Measurements from ENCODE around the gene BBOX1.
"Not testable (repeated sequence)": the region's sequence is repeated elsewhere in the genome, so short reads cannot be mapped to it uniquely, and the experiment has no call there.

BBOX1 gene

GRCh38 chr11:27085605-27086004 is 45.0 kb downstream of the BBOX1 start:
- DNase-seq, result no peak

GRCh38 chr11:27087432-27087831 is 46.8 kb downstream of the BBOX1 start:
- no peak for DNase-seq

- DNase-seq, result no peak
These were observed 47.7 kb downstream of the BBOX1 start for GRCh38 chr11:27088353-27088752.

GRCh38 chr11:27089746-27090145 is 49.1 kb downstream of the BBOX1 start:
- no peak for DNase-seq

- DNase-seq, result not testable (repeated sequence)
These were observed 49.8 kb downstream of the BBOX1 start for GRCh38 chr11:27090357-27090948.

- no peak for DNase-seq
These were observed 53.5 kb downstream of the BBOX1 start for GRCh38 chr11:27094120-27094519.

- no peak for DNase-seq
These were observed 54.4 kb downstream of the BBOX1 start for GRCh38 chr11:27095059-27095458.

- no peak for DNase-seq
These were observed 55.3 kb downstream of the BBOX1 start for GRCh38 chr11:27095887-27096286.

- DNase-seq, result no peak
These were observed 56.9 kb downstream of the BBOX1 start for GRCh38 chr11:27097551-27097950.

- no peak for DNase-seq
These were observed 59.9 kb downstream of the BBOX1 start for GRCh38 chr11:27100534-27100933.

- DNase-seq, result no peak
These were observed 66.9 kb downstream of the BBOX1 start for GRCh38 chr11:27107548-27107947.

- no peak for DNase-seq
These were observed 68.2 kb downstream of the BBOX1 start for GRCh38 chr11:27108809-27109208.

GRCh38 chr11:27111896-27112295 is 71.3 kb downstream of the BBOX1 start:
- DNase-seq, result no peak

GRCh38 chr11:27112946-27113345 is 72.3 kb downstream of the BBOX1 start:
- no peak for DNase-seq

- no peak for DNase-seq
These were observed 74.5 kb downstream of the BBOX1 start for GRCh38 chr11:27115051-27115650.

- DNase-seq, result no peak
These were observed 76.1 kb downstream of the BBOX1 start for GRCh38 chr11:27116684-27117083.

- DNase-seq, result no peak
These were observed 77.8 kb downstream of the BBOX1 start for GRCh38 chr11:27118371-27118770.

GRCh38 chr11:27118949-27119348 is 78.3 kb downstream of the BBOX1 start:
- DNase-seq, result no peak

- DNase-seq, result no peak
These were observed 78.8 kb downstream of the BBOX1 start for GRCh38 chr11:27119396-27119795.

GRCh38 chr11:27120211-27120610 is 79.6 kb downstream of the BBOX1 start:
- no peak for DNase-seq

GRCh38 chr11:27122001-27122400 is 81.4 kb downstream of the BBOX1 start:
- DNase-seq, result no peak

GRCh38 chr11:27124514-27125264 is 84.1 kb downstream of the BBOX1 start:
- DNase-seq, result no peak

- DNase-seq, result no peak
These were observed 89.1 kb downstream of the BBOX1 start for GRCh38 chr11:27129686-27130085.

- no peak for DNase-seq
These were observed 90.2 kb downstream of the BBOX1 start for GRCh38 chr11:27130806-27131205.

Measured in activated T-cell treated with anti-CD3 and anti-CD28 coated beads, Interleukin-2, amount 50 U/mL, for 48 hours (primary cell).